Measurements from ENCODE around the gene TARM1.
"Not testable (repeated sequence)": the region's sequence is repeated elsewhere in the genome, so short reads cannot be mapped to it uniquely, and the experiment has no call there.

Gene TARM1

GRCh38 chr19:54099190-54099902, 18.2 kb upstream of the TARM1 start:
- no peak for DNase-seq

- no peak for DNase-seq
Observed at GRCh38 chr19:54096617-54097106, 15.5 kb upstream of the TARM1 start.

DNA sequence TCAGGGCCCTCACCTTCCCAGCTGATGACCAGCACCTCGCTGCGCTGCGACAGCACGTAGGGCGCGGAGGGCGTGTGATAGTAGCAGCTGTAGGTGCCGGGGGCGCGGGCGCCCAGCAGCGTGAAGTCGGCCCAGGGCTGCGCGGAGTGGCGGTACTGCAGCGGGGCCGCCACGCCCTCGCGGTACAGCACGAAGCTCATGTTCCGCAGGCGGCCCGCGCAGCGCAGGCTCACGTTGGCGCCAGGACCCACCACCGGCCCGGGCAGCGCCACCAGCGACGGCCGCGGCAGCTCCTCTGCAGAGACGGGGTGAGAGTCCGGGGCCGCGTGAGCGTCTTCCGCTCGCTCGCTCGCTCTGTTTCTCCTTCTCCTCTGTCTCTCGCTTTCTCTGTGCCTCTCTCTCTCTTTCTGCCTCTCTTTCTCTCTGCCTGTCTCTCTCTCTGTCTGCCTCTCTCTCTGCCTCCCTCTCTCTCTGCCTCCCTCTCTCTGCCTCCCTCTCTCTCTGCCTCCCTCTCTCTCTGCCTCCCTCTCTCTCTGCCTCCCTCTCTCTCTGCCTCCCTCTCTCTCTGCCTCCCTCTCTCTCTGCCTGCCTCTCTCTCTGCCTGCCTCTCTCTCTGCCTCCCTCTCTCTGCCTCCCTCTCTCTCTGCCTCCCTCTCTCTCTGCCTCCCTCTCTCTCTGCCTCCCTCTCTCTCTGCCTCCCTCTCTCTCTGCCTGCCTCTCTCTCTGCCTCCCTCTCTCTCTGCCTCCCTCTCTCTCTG, 14.9 kb upstream of the TARM1 start:
- peak; percentile 62 for DNase-seq

GRCh38 chr19:54095136-54095858, 14.1 kb upstream of the TARM1 start:
- no peak for DNase-seq

- DNase-seq: no peak
Observed at GRCh38 chr19:54094426-54095000, 13.3 kb upstream of the TARM1 start.

GRCh38 chr19:54084410-54084809, 3.2 kb upstream of the TARM1 start:
- DNase-seq: no peak

DNA sequence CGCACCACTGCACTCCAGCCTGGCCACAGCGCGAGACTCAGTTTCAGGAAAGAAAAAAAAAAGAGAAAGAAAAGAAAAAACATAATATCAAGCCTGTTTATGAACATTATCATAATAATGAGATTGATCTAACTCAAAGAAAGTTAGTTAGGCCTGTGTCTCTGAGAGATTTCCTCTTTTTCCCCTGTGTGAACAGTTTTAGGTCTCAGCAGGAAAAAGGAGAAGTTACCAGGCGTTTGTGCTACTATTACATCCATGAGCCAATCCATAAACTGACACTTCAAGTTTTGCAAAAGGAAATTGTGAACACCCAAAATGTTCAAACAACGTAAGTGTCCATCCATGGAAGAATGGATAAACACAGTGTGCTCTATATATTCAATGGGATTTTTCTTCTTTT, 3.8 kb downstream of the TARM1 start:
- no peak for DNase-seq

GRCh38 chr19:54074851-54075250, 6.3 kb downstream of the TARM1 start:
- no peak for DNase-seq

GRCh38 chr19:54073829-54074228, 7.3 kb downstream of the TARM1 start:
- no peak for DNase-seq

DNA sequence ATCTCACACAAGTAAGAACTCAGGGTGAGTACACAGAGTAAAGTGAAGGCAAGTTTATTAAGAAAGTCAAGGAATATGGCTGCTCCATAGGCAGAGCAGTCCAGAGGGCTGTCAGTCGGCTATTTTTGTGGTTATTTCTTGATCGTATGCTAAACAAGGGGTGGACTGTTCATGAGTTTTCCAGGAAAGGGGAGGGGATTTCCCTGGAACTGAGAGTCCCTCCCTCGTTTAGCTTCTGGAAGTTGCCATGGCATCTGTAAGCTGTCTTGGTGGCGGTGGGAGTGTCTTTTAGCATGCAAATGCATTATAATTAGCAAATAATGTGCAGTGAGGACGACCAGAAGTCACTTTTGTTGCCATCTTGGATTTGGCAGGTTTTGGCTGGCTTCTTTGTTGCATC, 11.7 kb downstream of the TARM1 start:
- DNase-seq: no peak

DNA sequence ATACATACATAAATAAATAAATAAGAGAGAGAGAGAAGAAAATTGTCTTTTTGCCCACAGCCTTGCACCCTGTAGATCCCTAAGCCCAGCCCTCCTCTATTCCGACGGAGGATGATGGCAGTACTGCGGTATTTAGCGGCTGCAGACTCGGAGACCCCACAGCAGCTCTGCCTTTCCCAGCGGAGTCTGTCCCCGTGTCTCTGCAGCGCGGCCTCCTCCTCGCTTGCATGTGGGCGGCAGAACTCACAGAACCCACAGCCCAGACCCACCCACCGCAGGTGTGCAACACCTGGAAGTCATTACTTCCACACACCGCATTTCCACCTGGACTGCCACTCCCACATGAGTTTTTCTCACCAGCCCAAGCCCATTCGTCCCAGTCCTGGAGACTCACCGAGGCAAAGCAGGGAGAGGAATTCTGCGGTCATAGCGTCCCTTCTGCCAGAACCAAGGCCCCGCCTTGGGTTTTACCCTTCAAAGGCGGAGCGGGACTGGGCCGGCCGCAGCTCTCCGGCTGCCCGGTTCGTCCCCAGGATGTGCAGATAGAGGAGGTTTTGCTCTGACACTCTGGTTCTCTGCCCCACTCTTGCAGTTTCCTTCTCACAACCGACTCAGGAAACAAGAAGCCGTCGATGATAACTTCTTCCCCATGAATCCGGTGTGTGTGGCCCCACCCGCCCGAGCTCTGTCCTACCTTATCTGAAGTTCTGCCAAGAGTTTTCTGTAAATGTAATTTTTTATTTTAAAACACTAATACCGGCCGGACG, 17.6 kb downstream of the TARM1 start, which contains the start of gene VSTM1:
TSS of gene VSTM1 (minus strand) at position 548 of the 767 bp plus-strand sequence. CDS start at position 428, 120 bp downstream.
- DNase-seq: no peak

DNA sequence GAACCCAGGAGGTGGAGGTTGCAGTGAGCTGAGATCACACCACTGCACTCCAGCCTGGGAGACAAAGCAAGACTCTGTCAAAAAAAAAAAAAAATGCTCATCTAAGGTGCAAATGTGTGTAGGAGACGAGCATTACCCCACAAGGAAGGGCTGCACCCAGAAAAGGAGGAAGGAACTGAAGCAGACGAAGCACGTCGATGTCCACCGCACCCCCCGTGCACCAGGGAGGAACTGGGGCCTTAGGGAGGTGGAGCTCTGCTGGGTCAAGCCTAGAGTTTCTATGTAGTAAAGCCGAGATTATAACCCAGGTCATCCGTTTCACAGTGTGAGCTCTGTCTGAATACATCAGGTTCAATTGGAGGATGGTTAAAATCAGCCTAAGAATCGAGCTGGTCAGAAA, 18.5 kb downstream of the TARM1 start:
- DNase-seq: no peak

DNA sequence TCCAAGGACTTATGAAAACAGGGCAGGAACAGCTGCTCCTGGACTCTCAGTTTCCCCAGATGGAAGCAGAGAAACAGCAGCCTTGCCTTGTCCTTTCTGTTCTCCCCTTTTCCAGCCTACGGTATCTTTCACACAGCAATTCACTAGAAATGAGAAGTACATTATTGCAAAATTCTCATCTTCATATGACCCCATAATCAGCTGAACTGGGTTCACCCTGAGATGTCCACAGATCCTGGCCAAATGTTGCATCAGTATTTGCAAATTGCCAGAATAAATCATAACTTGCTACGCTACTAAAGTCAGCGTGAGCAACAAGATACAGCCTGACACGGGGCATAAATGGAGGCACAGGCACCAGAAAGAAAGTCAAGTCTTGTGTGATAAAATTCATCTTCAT, 33.5 kb downstream of the TARM1 start:
- DNase-seq: no peak

- DNase-seq: no peak
Observed at GRCh38 chr19:54045771-54046170, 35.4 kb downstream of the TARM1 start.

DNA sequence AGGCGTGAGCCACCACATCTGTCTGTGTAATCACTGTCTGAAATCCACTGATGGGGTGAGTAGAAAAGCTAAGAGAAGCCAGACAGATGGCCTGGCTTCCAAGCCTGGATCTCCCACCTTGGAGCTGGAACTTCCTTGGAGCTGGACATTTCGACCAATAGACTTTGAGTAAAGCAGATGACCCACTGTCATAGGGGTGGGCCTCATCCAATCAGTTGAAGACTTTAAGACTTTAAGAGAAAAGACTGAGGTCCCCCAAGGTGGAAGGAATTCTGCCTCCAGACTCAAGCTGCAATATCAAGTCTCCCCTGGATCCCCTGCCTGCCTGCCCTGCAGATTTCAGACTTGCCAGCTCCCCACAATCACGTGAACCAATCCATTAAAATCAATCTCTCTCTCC, 38.2 kb downstream of the TARM1 start:
- no peak for DNase-seq

- no peak for DNase-seq
Observed at GRCh38 chr19:54041969-54042606, 39.1 kb downstream of the TARM1 start.

GRCh38 chr19:54040003-54040402, 41.2 kb downstream of the TARM1 start:
- DNase-seq: no peak

DNA sequence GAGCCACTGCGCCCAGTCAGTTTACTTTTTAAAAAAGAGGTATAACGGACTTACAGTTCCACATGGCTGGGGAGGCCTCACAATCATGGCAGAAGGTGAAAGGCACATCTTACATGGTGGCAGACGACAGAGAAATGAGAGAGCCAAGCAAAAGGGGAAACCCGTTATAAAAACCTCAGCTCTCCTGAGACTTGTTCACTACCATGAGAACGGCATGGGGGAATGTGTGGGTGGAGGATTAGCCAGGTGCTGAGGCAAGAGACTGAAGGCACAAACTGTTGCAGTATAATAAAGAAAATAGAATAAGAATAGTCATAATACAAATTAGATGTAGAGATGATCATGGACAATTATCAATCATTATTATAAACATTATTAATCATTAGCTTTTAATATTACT, 44.6 kb downstream of the TARM1 start:
- not testable (repeated sequence) for DNase-seq

GRCh38 chr19:54035215-54036178, 45.7 kb downstream of the TARM1 start:
- DNase-seq: no peak

GRCh38 chr19:54030895-54031586, 50.1 kb downstream of the TARM1 start:
- DNase-seq: no peak

Measured in right hindlimb (tissue), 1 donor.